Right hindlimb (tissue), 1 donor: ENCODE measurements around the gene UGCG.
"Not testable (repeated sequence)": the region's sequence is repeated elsewhere in the genome, so short reads cannot be mapped to it uniquely, and the experiment has no call there.

ENCODE experiments used
- DNase-seq: peaks from one replicate; pipeline ENCODE4 v3.0.0-alpha.2; 2018

Gene UGCG

GRCh38 chr9:111891910-111892499 lies 4.6 kb upstream of the UGCG start:
- no peak for DNase-seq

DNA sequence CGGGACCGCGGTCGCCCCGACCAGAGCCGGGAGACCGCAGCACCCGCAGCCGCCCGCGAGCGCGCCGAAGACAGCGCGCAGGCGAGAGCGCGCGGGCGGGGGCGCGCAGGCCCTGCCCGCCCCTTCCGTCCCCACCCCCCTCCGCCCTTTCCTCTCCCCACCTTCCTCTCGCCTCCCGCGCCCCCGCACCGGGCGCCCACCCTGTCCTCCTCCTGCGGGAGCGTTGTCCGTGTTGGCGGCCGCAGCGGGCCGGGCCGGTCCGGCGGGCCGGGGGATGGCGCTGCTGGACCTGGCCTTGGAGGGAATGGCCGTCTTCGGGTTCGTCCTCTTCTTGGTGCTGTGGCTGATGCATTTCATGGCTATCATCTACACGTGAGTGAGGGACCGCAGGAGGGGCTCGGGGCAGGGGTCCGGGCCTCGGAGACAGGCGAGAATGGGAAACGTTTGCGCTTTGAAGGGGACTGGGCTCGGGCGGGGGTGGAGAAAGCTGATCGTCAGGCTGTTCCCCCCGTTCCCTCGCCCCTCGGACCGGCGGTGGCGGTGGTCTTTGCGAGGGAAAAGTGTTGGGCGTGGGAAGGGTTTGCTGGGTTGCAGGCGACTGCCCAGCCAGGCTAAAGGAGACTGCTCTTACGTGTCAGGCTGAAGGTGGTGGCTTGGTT lies 457 bp downstream of the UGCG start:
- DNase-seq = peak; percentile 84

DNA sequence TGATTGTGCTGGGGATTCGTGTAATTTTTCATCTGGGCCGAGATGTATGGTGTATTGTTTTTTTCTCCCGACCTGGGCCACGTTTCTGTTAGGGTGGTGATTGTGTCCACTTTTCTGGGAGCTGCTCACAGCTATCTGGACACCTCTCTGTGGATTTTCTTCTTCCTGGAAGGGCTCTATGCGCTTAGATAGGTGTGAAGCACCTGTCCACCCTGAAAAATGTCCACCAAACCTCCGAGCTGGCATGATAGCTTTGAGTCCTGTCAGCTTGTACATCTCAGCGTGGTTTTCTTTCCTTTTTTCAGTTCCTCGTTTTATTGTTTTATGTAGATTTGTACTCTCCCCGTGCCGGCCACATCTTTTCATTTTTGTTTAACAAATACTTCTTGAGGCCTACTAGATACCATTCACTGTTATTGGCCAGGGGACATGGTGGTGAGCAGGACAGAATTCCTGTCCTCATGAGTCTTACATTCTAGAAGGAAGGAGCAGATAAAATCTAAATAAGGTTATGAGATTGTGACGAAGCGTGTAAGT lies 1.1 kb downstream of the UGCG start:
- no peak for DNase-seq

- DNase-seq = no peak
Measured at GRCh38 chr9:111898331-111899096, 1.9 kb downstream of the UGCG start.

- no peak for DNase-seq
Measured at GRCh38 chr9:111900151-111900857, 3.7 kb downstream of the UGCG start.

DNA sequence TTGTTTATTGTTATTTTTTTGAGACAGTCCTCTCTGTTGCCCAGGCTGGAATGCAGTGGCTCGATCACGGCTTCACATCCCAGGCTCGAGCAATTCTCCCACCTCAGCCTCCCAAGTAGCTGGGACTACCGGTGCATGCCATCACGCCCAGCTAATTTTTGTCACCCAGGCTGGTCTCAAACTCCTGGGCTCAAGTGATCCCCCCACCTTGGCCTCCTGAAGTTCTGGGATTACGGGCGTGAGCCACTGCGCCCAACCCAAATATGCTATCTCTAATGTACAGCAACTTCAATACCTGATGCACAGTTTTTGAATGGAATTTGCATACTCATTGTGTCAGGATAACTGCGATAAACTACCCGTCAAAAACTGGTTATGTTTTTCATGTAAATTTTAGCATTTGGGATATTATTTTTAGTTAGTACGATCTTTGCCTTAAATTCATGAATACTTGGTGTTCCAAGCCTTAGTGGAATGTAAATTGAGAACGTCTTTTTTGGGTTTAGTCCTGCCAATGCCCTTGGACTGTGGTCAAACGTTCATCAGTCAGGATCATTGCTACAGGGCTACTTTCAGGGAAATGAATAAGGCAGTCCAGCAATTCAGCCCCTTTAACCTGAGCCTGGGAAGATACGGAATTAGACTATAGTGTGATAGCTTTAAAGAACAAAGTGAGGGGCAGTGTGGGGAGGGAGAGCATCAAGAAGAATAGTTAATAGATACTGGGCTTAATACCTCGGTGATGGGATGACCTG lies 4.4 kb downstream of the UGCG start:
- no peak for DNase-seq

DNA sequence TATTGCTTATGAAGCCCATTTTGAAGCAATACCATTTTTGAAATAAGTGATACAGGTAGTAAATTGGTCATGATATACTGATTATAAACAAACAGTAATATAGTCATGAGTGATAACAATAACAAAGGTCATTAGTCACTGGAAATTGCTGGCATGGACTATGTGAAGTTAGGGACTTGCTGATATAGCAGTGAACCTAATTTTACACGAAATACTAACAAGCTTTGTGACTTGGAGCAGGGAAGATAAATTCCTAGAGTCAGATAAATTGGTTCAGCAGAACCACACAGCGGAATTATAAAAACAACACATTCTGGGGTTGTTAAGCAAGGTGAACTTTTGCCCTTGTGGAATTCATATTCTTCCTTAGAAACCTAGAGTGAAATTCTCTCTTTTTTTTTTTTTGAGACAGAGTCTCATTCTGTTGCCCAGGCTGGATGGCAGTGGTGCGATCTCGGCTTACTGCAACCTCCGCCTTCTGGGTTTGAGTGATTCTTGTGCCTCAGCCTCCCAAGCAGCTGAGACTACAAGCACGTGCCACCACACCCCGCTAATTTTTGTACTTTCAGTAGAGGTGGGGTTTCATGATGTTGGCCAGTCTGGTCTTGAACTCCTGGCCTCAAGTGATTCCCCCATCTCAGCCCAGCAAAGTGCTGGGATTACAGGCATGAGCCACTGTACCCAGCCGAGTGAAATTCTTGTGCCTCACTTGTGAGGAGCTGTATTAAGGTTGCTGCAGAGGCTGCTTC lies 6.0 kb downstream of the UGCG start:
- DNase-seq = no peak

DNA sequence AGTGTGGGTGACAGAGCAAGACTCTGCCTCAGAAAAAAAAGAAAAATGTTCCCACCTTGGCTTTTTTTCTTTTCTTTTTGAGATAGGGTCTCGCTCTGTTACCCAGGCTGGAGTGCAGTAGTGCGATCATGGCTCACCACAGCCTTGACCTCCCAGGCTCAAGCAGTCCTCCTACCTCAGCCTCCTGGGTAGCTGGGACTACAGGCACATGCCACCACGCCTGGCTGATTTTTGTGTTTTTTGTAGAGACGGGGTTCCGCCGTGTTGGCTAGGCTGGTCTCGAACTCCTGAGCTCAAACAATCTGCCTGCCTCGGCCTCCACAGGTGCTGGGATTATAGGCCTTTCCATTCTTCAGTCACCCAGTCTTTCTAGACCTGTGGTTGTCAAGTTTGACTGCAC lies 6.9 kb downstream of the UGCG start:
- not testable (repeated sequence) for DNase-seq

DNA sequence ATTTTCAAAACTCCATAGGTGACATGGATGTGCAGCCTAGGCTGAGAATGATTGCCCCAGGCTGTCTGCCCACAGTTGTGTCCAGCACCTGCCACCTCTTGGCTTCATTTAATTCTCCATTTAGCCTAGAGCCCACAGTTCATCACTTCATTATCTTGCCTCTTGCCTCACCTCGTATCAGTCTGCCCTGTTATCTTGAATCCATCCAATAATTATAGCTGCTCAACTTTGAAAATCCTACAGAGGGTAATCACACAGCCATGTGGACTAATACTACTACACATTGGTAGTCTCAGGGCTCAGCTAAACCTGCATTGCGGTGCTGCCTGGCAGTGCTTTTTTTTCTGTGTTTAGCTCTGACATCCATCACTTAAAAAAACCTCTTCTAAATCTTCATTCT lies 7.4 kb downstream of the UGCG start:
- DNase-seq = no peak

DNA sequence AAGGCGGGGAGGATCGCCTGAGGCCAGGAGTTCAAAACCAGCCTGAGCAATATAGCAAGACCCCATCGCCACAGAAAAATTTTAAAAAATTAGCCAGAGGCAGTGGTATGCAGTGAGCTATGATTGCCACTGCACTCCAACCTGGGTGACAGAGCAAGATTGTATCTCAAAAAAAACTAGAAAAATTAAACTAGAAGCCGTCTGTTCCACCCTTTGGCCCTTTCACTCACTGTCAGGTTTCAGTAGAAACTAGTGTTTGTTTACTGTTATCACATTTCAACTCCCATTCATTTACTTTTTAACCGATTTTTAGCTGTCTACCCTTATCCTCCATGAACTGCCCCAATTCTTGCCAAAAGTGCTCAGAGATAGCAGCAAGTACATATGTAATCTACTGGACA lies 8.3 kb downstream of the UGCG start:
- DNase-seq = no peak

DNA sequence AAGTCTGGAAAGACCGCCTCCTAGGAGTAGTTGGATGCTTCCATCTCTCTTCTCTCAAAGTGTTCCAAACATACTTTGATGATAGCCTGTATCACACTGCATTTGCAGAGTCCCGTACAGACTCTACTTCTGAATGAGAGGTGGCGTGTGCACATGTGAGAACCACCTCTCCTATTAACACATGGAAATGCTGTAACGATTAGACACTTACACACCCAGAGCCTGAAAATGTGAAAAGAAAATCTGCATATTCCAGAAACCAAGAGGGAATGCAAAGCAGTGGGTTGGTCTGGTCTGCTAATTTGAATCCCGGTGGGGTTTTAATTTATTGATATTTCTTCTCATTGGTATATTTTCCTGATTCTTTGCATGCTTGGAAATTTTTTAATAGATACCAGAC lies 10.5 kb downstream of the UGCG start:
- DNase-seq = no peak

DNA sequence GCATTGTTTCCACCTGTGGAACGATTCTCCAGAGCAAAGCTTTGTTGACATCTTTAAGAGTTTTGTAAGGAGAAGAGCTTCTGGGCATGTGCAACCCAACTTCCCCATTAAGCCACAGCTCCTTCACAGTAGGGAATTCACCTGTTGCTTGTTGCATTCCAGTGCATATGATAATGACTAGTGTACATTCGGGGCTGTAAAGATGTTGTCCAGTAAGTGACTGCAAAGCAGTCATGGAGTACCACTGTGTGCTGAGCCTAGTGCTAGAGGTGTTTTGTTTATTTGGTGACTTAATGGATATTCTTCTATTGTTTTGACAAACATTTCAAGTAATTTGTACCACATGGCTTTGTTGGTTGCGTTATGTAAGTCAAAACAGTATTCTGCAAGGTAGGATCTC lies 12.8 kb downstream of the UGCG start:
- DNase-seq = no peak

DNA sequence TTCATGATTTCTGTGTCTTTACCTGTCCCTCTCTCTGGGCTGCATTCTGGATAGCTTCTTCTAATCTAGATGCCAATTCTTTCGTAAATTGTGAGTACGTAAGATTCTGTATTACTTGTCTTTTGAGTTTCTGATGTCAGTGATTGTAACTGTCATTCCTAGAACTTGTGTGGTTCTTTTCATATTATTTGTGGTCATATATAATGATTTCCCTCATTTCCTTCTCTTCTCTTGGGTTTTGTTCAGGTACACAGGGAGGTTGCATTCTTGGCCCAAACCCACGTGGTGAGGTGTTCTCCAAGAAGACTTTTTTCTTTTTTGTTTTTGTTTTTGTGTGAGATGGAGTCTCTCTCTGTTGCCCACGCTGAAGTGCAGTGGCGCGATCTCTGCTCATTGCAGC lies 13.8 kb downstream of the UGCG start:
- no peak for DNase-seq

DNA sequence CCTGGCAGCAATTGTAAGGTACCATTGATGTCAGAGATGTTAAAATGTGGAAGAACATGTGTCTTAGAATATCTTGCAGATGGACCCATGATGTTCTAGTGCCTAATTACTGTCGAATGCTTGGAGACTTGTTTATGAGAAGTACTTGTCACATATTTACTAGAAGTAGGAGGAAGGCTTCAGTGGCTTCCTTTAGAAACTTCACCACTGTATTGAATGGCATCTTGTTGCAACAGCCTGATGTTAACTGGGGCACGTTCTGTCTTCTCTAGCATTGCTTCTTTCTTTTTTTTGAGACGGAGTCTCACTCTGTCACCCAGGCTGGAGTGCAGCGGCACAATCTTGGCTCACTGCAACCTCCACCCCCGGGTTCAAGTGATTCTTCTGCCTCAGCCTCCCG lies 16.5 kb downstream of the UGCG start:
- no peak for DNase-seq

GRCh38 chr9:111914749-111915424 lies 18.3 kb downstream of the UGCG start:
- DNase-seq = no peak

DNA sequence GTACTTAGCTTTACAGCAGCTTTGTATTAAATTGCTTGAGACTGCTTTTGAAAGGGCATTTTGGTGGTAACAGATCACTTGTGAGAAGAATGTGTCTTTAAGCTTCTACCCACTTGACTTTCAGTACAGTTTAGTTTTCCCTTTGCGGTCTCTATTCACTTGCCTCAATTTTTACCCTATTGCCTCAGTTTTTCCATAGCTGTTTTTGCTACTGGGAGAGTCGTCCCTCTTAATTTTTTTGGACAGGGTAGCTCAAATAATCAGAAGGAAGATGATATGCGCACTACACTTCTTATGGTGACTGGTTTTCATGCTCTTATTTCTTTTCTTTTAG lies 18.8 kb downstream of the UGCG start:
- DNase-seq = no peak

DNA sequence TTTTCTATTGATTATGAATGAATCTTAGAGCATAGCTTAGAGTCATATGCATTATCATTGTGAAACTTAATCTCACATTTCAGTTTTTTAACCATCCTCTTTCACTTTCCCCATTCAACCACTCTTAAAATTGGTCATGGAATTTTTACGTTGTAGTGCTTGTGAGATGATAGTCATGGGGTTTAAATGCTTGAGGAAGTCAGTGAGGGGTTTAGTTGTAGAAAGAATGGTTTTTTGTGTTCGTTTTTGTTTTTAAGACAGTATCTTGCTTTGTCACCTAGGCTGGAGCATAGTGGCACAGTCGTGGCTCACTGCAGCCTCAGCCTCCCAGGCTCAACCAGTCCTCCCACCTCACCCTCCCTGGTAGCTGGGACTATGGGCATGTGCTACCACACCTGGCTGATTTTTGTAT lies 19.6 kb downstream of the UGCG start:
- no peak for DNase-seq

DNA sequence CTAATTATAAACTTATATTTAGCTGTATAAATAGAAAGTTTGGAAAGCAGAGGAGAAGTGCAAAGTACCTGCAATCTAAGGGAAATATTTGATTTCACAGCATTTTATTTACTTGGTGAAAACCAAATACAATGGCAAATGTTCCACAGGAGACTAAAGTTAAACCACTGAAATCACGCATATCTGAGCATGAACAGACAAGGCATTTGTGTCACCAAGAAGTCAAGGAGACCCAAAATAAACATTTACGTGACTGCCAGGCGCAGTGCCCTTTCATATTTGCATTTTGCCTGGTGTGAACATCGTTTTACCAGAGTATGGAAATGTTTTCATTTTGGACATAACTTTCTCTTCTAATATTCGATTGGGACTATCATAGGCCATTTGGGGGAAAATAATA lies 20.6 kb downstream of the UGCG start:
- DNase-seq = no peak

DNA sequence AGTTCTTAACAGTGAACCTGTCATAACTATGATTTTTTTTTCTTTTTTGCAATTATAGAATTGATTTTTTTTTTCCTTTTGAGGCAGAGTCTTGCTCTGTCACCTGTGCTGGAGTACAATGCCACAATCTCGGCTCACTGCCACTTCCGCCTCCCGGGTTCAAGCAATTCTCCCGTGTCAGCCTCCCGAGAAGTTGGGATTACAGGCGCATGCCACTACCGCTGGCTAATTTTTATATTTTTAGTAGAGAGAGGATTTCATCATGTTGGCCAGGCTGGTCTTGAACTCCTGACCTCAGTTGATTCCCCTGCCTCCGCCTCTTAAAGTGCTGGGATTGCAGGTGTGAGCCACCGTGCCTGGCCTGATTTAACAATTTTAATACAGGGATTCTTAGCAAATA lies 21.4 kb downstream of the UGCG start:
- DNase-seq = no peak

DNA sequence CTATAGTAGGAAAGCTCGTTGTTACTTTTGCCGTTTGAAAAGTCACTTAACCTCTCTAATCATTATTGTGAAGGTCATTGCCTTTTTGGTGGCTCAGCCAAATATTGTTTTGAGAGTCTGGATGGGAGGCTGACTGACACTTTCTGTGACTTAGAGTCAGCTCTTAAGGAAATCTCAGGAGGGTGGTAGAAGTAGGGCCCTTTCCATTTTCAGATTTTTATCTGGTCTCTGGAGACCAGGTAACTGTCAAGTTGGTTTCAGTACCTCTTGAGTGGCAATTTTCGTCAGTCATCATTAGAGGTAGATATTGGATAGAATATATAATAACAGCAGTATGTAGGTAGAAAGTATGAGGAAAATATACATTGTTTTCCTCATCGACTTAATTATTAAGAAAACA lies 23.3 kb downstream of the UGCG start:
- DNase-seq = no peak

DNA sequence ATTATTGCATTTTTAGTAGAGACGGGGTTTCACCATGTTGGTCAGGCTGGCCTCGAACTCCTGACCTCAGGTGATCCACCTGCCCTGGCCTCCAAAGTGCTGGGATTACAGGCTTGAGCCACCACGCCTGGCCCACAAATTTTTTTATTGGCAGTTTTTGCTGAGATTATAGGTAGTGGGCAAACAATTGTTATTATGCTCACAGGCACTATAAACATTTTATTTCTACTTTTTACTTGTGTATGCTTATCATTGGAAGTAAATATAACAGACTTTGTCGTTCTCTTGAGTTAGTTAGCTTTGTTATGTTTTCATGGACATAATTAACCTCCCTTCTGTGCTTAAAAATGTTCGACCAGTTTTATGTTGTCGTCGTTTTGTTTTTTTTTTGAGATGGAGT lies 23.9 kb downstream of the UGCG start:
- DNase-seq = no peak
